Lower leg skin (tissue), 4 donors: Measurements from ENCODE around the gene MEX3A. TPM values are rescaled to one million over a fixed set of nuclear protein-coding genes. Genes with fewer than 3 reads are reported as not detected.

Experiments used
- DNase-seq, 2 donors: peaks; one replicate each; pipeline ENCODE4 v3.0.0-alpha.2; 2019; ENCODE audit warnings: low spot score in 2 of 2
- H3K4me3 ChIP-seq: fragments of 200-600 bp; sonication (generic); 2 replicates; pipeline ENCODE4 v1.5.1; 2017; ENCODE audit warnings: mild to moderate bottlenecking, low read depth; ENCODE audit not compliant: poor library complexity, severe bottlenecking
- CTCF ChIP-seq, 3 donors: fragments of 450-650 bp; IDR thresholded peaks; one replicate each; pipeline ENCODE4 v1.5.1; 2016; ENCODE audit warnings: antibody characterized with exemption in 3 of 3, mild to moderate bottlenecking in 3 of 3, moderate library complexity in 2 of 3
- POLR2A ChIP-seq, 2 donors: fragments of 450-650 bp; IDR thresholded peaks; one replicate each; pipeline ENCODE4 v1.6.1; 2016 to 2017; ENCODE audit warnings: antibody characterized with exemption in 2 of 2, mild to moderate bottlenecking in 1 of 2, moderate library complexity in 1 of 2
- WGBS, 2 donors: methylation state at CpG; one replicate each; pipeline ENCODE4 v1.1.5; 2018; 5-methylcytosine and 5-hydroxymethylcytosine counted together
- intact Hi-C: fragments of 100-400 bp; cut with DNase I; formaldehyde crosslinking; loops from one replicate; pipeline ENCODE4 v1.15.0; 2023; ENCODE audit warnings: low total_unique reads
- total RNA-seq, 4 donors: library from RNA; depleted of rRNA; stranded (reverse); fragments of >200 nt; gene quantifications; one replicate each; pipeline ENCODE4 v1.1.0, GENCODE V29; 2016

Gene MEX3A
- total RNA-seq, 4 donors from 2014 or later = 0.21 to 1.1 (median 0.67) TPM

DNA sequence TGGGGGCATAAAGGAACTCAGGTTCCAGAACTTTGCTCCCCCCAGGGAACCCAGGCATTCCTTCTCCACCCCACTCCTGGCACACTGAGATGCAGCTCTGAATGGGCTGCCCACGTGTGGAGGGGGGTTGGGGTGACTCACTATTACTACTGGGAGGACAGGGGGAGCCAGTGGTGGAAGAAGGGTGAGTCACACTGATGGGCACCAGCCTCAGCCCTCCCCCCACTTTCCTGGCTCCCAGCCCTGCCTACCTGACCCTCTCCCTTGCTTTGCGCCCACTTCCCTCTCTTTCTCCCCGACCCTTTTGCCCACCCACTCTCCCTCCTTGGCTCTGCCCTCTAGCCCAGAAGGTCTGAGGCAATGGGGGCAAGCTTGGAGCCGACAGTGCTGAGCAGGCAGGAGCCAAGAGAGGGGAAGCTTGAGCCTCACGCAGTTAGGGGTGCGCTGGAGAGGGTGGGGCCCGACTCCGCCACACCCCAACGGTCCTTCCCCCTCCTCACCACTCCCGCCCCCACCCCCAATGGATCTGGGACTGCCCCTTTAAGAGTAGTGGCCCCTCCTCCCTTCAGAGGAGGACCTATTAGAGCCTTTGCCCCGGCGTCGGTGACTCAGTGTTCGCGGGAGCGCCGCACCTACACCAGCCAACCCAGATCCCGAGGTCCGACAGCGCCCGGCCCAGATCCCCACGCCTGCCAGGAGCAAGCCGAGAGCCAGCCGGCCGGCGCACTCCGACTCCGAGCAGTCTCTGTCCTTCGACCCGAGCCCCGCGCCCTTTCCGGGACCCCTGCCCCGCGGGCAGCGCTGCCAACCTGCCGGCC is 32.0 kb upstream of the MEX3A start, which contains the start of gene LMNA:
Gene LMNA (plus strand): TSS at position 611 of the 818 bp plus-strand sequence. CDS start 208 bp downstream, outside the sequence.
- 0% methylated on average over 19 to 32 of the region's 37 CpGs for whole genome bisulfite sequencing, 2 donors
- peak; percentile 95 to 99 for DNase-seq
- TF ChIP-seq CTCF (IDR thresholded peaks at IDR 0.05) = no peak
- TF ChIP-seq POLR2A (IDR thresholded peaks at IDR 0.05) = peak in 1 of 2 donors; percentile 97
- H3K4me3 ChIP-seq = peak within 1 kb of the TSS; percentile 100
- intact Hi-C loops = no loop called here

GRCh38 chr1:156113282-156113950 is 31.2 kb upstream of the MEX3A start:
- DNase-seq = no peak
- TF ChIP-seq CTCF (IDR thresholded peaks at IDR 0.05) (no peak), POLR2A (IDR thresholded peaks at IDR 0.05) (no peak)
- WGBS, 2 donors = 32 to 40% methylated on average over 4 of the region's 4 CpGs
- H3K4me3 ChIP-seq = no peak overlapping the region
- intact Hi-C loops = no loop called here

- 42 to 59% methylated on average over 10 of the region's 10 CpGs for WGBS, 2 donors
- TF ChIP-seq POLR2A (IDR thresholded peaks at IDR 0.05) (no peak), CTCF (IDR thresholded peaks at IDR 0.05) (no peak)
- H3K4me3 ChIP-seq = no peak overlapping the region
- intact Hi-C loops = no loop called here
- DNase-seq = no peak
These were observed 30.2 kb upstream of the MEX3A start for GRCh38 chr1:156112276-156113137.

DNA sequence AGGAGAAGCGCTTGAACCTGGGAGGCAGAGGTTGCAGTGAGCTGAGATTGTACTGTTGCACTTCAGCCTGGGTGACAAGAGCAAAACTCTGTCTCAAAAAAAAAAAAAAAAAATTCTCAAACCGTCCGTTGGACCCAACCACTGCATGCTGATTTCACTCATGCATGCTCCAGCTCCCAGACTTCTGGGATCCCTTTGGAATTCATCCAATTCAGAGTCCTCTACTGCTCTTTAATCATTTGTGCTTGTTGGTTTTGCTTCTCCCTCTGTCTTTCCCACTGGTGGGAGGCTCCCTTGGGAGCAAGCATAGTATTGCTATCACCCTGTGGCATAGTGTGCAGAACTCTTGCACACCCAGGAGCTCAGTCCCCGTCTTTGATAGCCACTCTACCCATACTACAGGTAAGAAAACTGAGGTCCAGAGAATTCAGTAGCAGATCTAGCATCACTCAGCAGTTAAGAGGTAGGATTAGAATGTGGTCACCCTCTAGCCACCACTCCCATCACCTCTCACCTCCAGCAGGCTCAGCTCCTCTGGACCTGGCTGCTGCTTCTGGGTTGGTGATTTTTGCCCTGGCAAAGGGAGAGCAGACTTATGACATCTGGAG is 29.2 kb upstream of the MEX3A start:
- WGBS, 2 donors = 75 to 82% methylated on average over 4 of the region's 4 CpGs
- no peak overlapping the region for H3K4me3 ChIP-seq
- no peak for TF ChIP-seq POLR2A (IDR thresholded peaks at IDR 0.05)
- TF ChIP-seq CTCF (IDR thresholded peaks at IDR 0.05) = no peak
- intact Hi-C loops = no loop called here
- no peak for DNase-seq

DNA sequence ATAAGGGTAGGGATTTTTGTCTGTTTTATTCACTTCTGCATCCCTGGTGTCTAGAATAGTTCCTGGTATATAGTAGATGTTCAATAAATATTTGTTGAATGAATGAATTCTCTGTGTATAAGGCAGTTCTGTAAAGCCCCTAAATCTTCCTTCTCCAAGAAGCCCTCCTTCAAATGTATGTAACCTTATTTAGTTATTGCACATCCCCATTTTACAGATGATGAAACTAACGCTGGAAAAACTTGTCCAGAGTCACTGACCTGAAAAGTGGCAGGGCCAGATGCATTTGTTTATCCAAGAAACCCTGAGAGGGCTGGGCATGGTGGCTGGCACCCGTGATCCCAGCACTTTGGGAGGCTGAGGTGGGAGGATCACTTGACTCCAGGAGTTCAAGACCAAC is 28.0 kb upstream of the MEX3A start:
- TF ChIP-seq CTCF (IDR thresholded peaks at IDR 0.05) = no peak
- TF ChIP-seq POLR2A (IDR thresholded peaks at IDR 0.05) = no peak
- intact Hi-C loops = no loop called here
- no peak overlapping the region for H3K4me3 ChIP-seq
- 91 to 93% methylated on average over 2 of the region's 2 CpGs for WGBS, 2 donors
- no peak for DNase-seq
